ENCODE data around the gene VDR.
A peak's percentile ranks its signal among the peaks of the same experiment; 100 is the strongest.

VDR gene

DNA sequence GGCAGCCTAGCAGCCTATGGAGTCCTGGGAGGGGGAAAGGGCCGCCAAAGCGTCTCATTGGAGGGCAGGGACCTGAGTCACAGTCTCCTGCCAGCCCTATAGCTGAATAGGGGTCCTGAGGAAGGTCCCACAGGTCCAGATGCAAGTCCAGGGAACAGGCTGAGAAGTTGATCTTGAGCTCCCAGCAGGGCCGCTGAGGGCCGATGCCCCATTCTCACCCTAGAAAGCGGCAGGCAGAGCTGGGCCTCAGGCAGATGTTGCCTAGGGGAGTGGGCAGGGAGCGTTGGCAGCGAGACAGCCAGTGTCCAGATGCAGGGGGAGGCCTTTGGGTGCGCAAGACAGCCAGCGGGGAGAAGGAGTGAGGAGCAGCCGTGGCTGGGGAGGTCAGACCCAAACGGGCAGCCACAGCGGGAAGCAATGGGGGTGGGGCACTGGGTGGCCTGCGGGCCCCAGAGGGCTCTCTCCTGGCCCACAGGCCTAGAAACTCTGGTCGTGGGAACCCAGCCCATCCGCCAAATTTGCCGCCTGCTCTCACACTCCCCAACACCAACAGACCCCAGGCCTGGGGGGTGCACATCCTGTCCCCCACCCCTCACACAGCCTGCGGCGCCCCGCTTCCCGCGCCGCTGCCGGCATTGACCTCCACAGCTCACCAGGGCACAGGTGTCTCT, 86.2 kb downstream of the VDR start:
- peak; percentile 4; the same call in 1 of the 3 replicates for ATAC-seq
- TF ChIP-seq ZNF70 (CRISPR knock-in tag; IDR thresholded peaks at IDR 0.05) (no peak), ZNF565 (CRISPR knock-in tag; conservative IDR thresholded peaks at IDR 0.05; ENCODE audit: low read depth) (no peak), ZNF8 (CRISPR knock-in tag; IDR thresholded peaks at IDR 0.05) (no peak)
- TF ChIP-seq, protein P1, sequence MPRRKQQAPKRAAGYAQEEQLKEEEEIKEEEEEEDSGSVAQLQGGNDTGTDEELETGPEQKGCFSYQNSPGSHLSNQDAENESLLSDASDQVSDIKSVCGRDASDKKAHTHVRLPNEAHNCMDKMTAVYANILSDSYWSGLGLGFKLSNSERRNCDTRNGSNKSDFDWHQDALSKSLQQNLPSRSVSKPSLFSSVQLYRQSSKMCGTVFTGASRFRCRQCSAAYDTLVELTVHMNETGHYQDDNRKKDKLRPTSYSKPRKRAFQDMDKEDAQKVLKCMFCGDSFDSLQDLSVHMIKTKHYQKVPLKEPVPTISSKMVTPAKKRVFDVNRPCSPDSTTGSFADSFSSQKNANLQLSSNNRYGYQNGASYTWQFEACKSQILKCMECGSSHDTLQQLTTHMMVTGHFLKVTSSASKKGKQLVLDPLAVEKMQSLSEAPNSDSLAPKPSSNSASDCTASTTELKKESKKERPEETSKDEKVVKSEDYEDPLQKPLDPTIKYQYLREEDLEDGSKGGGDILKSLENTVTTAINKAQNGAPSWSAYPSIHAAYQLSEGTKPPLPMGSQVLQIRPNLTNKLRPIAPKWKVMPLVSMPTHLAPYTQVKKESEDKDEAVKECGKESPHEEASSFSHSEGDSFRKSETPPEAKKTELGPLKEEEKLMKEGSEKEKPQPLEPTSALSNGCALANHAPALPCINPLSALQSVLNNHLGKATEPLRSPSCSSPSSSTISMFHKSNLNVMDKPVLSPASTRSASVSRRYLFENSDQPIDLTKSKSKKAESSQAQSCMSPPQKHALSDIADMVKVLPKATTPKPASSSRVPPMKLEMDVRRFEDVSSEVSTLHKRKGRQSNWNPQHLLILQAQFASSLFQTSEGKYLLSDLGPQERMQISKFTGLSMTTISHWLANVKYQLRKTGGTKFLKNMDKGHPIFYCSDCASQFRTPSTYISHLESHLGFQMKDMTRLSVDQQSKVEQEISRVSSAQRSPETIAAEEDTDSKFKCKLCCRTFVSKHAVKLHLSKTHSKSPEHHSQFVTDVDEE (CRISPR knock-in tag; IDR thresholded peaks at IDR 0.05): no peak

DNA sequence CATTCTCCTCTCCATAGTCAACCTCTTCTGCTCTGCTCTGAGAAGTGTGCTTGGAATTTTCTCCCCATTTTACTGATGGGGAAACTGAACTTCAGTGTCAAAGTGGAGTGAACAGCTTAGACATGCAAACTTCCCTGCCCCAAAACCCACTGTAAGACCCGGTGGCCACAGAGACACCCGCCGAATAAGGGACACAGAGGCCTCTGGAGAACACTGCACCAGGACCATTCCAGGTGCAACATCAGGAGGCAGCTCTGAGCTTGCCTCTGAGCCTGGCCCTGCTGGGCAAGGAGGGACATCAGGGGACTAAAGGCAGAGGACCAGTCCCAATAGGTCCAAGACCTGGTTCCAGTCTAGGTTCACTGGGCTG, 86.8 kb downstream of the VDR start:
- ATAC-seq: no peak
- TF ChIP-seq, protein P2, sequence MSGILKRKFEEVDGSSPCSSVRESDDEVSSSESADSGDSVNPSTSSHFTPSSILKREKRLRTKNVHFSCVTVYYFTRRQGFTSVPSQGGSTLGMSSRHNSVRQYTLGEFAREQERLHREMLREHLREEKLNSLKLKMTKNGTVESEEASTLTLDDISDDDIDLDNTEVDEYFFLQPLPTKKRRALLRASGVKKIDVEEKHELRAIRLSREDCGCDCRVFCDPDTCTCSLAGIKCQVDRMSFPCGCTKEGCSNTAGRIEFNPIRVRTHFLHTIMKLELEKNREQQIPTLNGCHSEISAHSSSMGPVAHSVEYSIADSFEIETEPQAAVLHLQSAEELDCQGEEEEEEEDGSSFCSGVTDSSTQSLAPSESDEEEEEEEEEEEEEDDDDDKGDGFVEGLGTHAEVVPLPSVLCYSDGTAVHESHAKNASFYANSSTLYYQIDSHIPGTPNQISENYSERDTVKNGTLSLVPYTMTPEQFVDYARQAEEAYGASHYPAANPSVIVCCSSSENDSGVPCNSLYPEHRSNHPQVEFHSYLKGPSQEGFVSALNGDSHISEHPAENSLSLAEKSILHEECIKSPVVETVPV (CRISPR knock-in tag; IDR thresholded peaks at IDR 0.05): no peak
- no peak for TF ChIP-seq ZNF8 (CRISPR knock-in tag; IDR thresholded peaks at IDR 0.05)
- TF ChIP-seq, protein P3, sequence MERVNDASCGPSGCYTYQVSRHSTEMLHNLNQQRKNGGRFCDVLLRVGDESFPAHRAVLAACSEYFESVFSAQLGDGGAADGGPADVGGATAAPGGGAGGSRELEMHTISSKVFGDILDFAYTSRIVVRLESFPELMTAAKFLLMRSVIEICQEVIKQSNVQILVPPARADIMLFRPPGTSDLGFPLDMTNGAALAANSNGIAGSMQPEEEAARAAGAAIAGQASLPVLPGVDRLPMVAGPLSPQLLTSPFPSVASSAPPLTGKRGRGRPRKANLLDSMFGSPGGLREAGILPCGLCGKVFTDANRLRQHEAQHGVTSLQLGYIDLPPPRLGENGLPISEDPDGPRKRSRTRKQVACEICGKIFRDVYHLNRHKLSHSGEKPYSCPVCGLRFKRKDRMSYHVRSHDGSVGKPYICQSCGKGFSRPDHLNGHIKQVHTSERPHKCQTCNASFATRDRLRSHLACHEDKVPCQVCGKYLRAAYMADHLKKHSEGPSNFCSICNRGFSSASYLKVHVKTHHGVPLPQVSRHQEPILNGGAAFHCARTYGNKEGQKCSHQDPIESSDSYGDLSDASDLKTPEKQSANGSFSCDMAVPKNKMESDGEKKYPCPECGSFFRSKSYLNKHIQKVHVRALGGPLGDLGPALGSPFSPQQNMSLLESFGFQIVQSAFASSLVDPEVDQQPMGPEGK (CRISPR knock-in tag; IDR thresholded peaks at IDR 0.05; ENCODE audit: borderline replicate concordance): no peak
- TF ChIP-seq PPARA (CRISPR knock-in tag; IDR thresholded peaks at IDR 0.05; ENCODE audit: borderline replicate concordance): no peak
- TF ChIP-seq BACH2 (CRISPR knock-in tag; IDR thresholded peaks at IDR 0.05; ENCODE audit: borderline replicate concordance): no peak
- TF ChIP-seq ZFP3 (CRISPR knock-in tag; IDR thresholded peaks at IDR 0.05): no peak
- TF ChIP-seq ZNF565 (CRISPR knock-in tag; conservative IDR thresholded peaks at IDR 0.05; ENCODE audit: low read depth): no peak
- TF ChIP-seq, protein P1 (CRISPR knock-in tag; IDR thresholded peaks at IDR 0.05): no peak

DNA sequence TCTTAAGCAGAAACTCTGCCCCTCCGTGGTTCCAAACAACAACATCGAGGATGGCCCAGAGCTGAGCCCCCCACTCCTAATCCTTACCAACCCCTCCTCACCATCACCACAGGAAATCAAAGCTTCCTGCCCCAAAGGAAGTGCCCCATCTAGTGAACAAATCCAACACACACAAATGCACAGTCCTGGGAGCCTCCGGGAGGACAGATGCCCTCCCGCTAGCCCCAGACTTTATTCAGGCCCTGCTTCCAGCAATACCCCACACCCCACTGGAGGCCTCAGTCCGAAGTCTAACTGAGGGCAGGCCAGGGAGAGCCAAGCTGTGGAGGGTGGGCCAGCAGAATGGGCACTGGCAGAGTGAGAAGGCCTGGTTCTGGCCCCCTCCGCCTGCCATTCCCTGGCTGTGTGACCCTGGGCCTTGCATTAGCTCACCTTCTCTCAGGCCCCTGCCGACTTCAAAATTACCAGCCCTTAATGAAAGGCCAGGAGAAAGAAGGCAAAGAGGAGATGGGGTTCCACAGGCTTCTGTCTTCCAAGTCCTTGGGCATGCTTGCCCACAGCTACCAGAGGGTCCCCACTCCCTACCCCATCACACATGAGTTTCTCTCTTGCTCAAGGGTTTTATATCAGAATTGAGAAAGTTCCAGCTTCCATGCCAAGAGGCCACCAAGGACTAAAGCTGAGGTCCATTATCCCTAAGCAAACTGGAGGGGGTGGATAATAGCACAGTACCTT, 87.4 kb downstream of the VDR start:
- ATAC-seq: no peak
- TF ChIP-seq GLIS3 (CRISPR knock-in tag; IDR thresholded peaks at IDR 0.05): no peak
- no peak for TF ChIP-seq CSDC2 (CRISPR knock-in tag; IDR thresholded peaks at IDR 0.05)
- no peak for TF ChIP-seq ZFP30 (CRISPR knock-in tag; IDR thresholded peaks at IDR 0.05)
- no peak for TF ChIP-seq OSR1 (CRISPR knock-in tag; IDR thresholded peaks at IDR 0.05)
- no peak for TF ChIP-seq ZNF70 (CRISPR knock-in tag; IDR thresholded peaks at IDR 0.05)
- no peak for TF ChIP-seq ZNF565 (CRISPR knock-in tag; conservative IDR thresholded peaks at IDR 0.05; ENCODE audit: low read depth)
- no peak for TF ChIP-seq ZFP3 (CRISPR knock-in tag; IDR thresholded peaks at IDR 0.05)
- TF ChIP-seq, protein P1 (CRISPR knock-in tag; IDR thresholded peaks at IDR 0.05): no peak
- TF ChIP-seq, protein P3 (CRISPR knock-in tag; IDR thresholded peaks at IDR 0.05; ENCODE audit: borderline replicate concordance): no peak
- no peak for TF ChIP-seq RARB (CRISPR knock-in tag; IDR thresholded peaks at IDR 0.05)
- TF ChIP-seq BACH2 (CRISPR knock-in tag; IDR thresholded peaks at IDR 0.05; ENCODE audit: borderline replicate concordance): no peak
- no peak for TF ChIP-seq TOX (CRISPR knock-in tag; IDR thresholded peaks at IDR 0.05; ENCODE audit: borderline replicate concordance)
- TF ChIP-seq ESRRG (CRISPR knock-in tag; IDR thresholded peaks at IDR 0.05): no peak
- no peak for TF ChIP-seq ZC3H10 (CRISPR knock-in tag; IDR thresholded peaks at IDR 0.05)
- TF ChIP-seq ISL1 (CRISPR knock-in tag; IDR thresholded peaks at IDR 0.05): no peak
